GM18868 (cell line): Measurements from ENCODE around the gene SUPT5H.
A peak's percentile ranks its signal among the peaks of the same experiment; 100 is the strongest.

Source experiments
- ATAC-seq: cut with Tn5 transposase; IDR thresholded peaks from one replicate; pipeline ENCODE4 v1.9.1; 2021; ENCODE audit warnings: mild to moderate bottlenecking, moderate library complexity; ENCODE audit not compliant: unreplicated experiment

The SUPT5H gene

GRCh38 chr19:39409208-39410016 is 36.0 kb upstream of the SUPT5H start:
- no peak for ATAC-seq

GRCh38 chr19:39410017-39410830 is 35.2 kb upstream of the SUPT5H start:
- ATAC-seq: peak; percentile 15

GRCh38 chr19:39410831-39411080 is 34.6 kb upstream of the SUPT5H start:
- ATAC-seq: no peak

- ATAC-seq: no peak
These were observed 34.1 kb upstream of the SUPT5H start for GRCh38 chr19:39411081-39411831.

GRCh38 chr19:39411832-39412099 is 33.6 kb upstream of the SUPT5H start:
- ATAC-seq: peak; percentile 22

GRCh38 chr19:39412100-39412866 is 33.1 kb upstream of the SUPT5H start, which contains the start of gene PLEKHG2:
Gene PLEKHG2 (plus strand): TSS chr19:39412669. CDS start chr19:39414087, 1,418 bp downstream.
- ATAC-seq: peak; percentile 53

GRCh38 chr19:39412867-39413271 is 32.5 kb upstream of the SUPT5H start:
- ATAC-seq: no peak

- no peak for ATAC-seq
These were observed 32.0 kb upstream of the SUPT5H start for GRCh38 chr19:39413272-39413910.

- ATAC-seq: no peak
These were observed 31.3 kb upstream of the SUPT5H start for GRCh38 chr19:39413911-39414608.

- ATAC-seq: no peak
These were observed 30.0 kb upstream of the SUPT5H start for GRCh38 chr19:39415111-39416046.

GRCh38 chr19:39416152-39417120 is 28.9 kb upstream of the SUPT5H start:
- ATAC-seq: no peak

- ATAC-seq: no peak
These were observed 27.8 kb upstream of the SUPT5H start for GRCh38 chr19:39417463-39418181.

GRCh38 chr19:39419003-39419402 is 26.4 kb upstream of the SUPT5H start:
- ATAC-seq: no peak

- no peak for ATAC-seq
These were observed 24.6 kb upstream of the SUPT5H start for GRCh38 chr19:39420769-39421168.

GRCh38 chr19:39422020-39422419 is 23.4 kb upstream of the SUPT5H start:
- no peak for ATAC-seq

GRCh38 chr19:39423258-39424086 is 21.9 kb upstream of the SUPT5H start:
- no peak for ATAC-seq
